GM19463 (cell line): Measurements from ENCODE around the gene HS3ST6.
A peak's percentile ranks its signal among the peaks of the same experiment; 100 is the strongest.
"Not testable (repeated sequence)": the region's sequence is repeated elsewhere in the genome, so short reads cannot be mapped to it uniquely, and the experiment has no call there.

Source experiments
- ATAC-seq: cut with Tn5 transposase; IDR thresholded peaks from one replicate; pipeline ENCODE4 v1.9.1; 2021; ENCODE audit warnings: mild to moderate bottlenecking, moderate library complexity; ENCODE audit not compliant: unreplicated experiment

Gene HS3ST6

GRCh38 chr16:1947369-1947670 lies 29.1 kb upstream of the HS3ST6 start:
- ATAC-seq = no peak

GRCh38 chr16:1946495-1947368 lies 28.5 kb upstream of the HS3ST6 start:
- ATAC-seq = no peak

GRCh38 chr16:1945559-1946391 lies 27.6 kb upstream of the HS3ST6 start:
- ATAC-seq = no peak

- ATAC-seq = no peak
These were observed 26.5 kb upstream of the HS3ST6 start for GRCh38 chr16:1944612-1945199.

GRCh38 chr16:1942810-1943726 lies 24.9 kb upstream of the HS3ST6 start, which contains the start of gene MSRB1:
MSRB1 (minus strand) TSS chr16:1943199; CDS start chr16:1943156, 43 bp downstream.
- peak; percentile 93 for ATAC-seq

- ATAC-seq = no peak
These were observed 24.0 kb upstream of the HS3ST6 start for GRCh38 chr16:1942047-1942809.

GRCh38 chr16:1941162-1942046 lies 23.2 kb upstream of the HS3ST6 start:
- ATAC-seq = no peak

- no peak for ATAC-seq
These were observed 22.3 kb upstream of the HS3ST6 start for GRCh38 chr16:1940273-1941161.

GRCh38 chr16:1939833-1940232 lies 21.6 kb upstream of the HS3ST6 start:
- not testable (repeated sequence) for ATAC-seq

- no peak for ATAC-seq
These were observed 20.7 kb upstream of the HS3ST6 start for GRCh38 chr16:1938910-1939309.

GRCh38 chr16:1938316-1938715 lies 20.1 kb upstream of the HS3ST6 start:
- no peak for ATAC-seq

- no peak for ATAC-seq
These were observed 18.8 kb upstream of the HS3ST6 start for GRCh38 chr16:1936945-1937479.

- ATAC-seq = no peak
These were observed 15.0 kb upstream of the HS3ST6 start for GRCh38 chr16:1933097-1933661.

GRCh38 chr16:1932050-1933028 lies 14.1 kb upstream of the HS3ST6 start:
- no peak for ATAC-seq

GRCh38 chr16:1930338-1930720 lies 12.1 kb upstream of the HS3ST6 start:
- ATAC-seq = no peak
